GM19238 (cell line): ENCODE measurements around the gene TMC1.
"Not testable (repeated sequence)": the region's sequence is repeated elsewhere in the genome, so short reads cannot be mapped to it uniquely, and the experiment has no call there.

Experiments
- DNase-seq: peaks from one replicate; pipeline ENCODE4 v3.0.0; 2011; ENCODE audit warnings: low spot score; ENCODE audit not compliant: insufficient read length

The TMC1 gene

GRCh38 chr9:72755836-72756235 is 234.4 kb downstream of the TMC1 start:
- no peak for DNase-seq

GRCh38 chr9:72758944-72759343 is 237.5 kb downstream of the TMC1 start:
- DNase-seq, result no peak

- DNase-seq, result no peak
Observed at GRCh38 chr9:72763022-72763421, 241.6 kb downstream of the TMC1 start.

GRCh38 chr9:72769546-72769945 is 248.1 kb downstream of the TMC1 start:
- no peak for DNase-seq

- DNase-seq, result no peak
Observed at GRCh38 chr9:72772661-72773060, 251.3 kb downstream of the TMC1 start.

- no peak for DNase-seq
Observed at GRCh38 chr9:72773570-72773969, 252.2 kb downstream of the TMC1 start.

GRCh38 chr9:72775570-72775969 is 254.2 kb downstream of the TMC1 start:
- DNase-seq, result no peak

GRCh38 chr9:72779614-72780013 is 258.2 kb downstream of the TMC1 start:
- no peak for DNase-seq

- no peak for DNase-seq
Observed at GRCh38 chr9:72786948-72787347, 265.5 kb downstream of the TMC1 start.

GRCh38 chr9:72788966-72789735 is 267.7 kb downstream of the TMC1 start:
- no peak for DNase-seq

- DNase-seq, result no peak
Observed at GRCh38 chr9:72789885-72790284, 268.5 kb downstream of the TMC1 start.

GRCh38 chr9:72790989-72791388 is 269.6 kb downstream of the TMC1 start:
- no peak for DNase-seq

- no peak for DNase-seq
Observed at GRCh38 chr9:72791436-72791835, 270.0 kb downstream of the TMC1 start.

- DNase-seq, result no peak
Observed at GRCh38 chr9:72794946-72795345, 273.5 kb downstream of the TMC1 start.

GRCh38 chr9:72800328-72800994 is 279.1 kb downstream of the TMC1 start:
- DNase-seq, result no peak

- no peak for DNase-seq
Observed at GRCh38 chr9:72805238-72805637, 283.8 kb downstream of the TMC1 start.

- DNase-seq, result not testable (repeated sequence)
Observed at GRCh38 chr9:72806313-72806809, 285.0 kb downstream of the TMC1 start.

- DNase-seq, result no peak
Observed at GRCh38 chr9:72807765-72808445, 286.5 kb downstream of the TMC1 start.

- no peak for DNase-seq
Observed at GRCh38 chr9:72808446-72808768, 287.0 kb downstream of the TMC1 start.

GRCh38 chr9:72809586-72809985 is 288.2 kb downstream of the TMC1 start:
- no peak for DNase-seq

GRCh38 chr9:72812559-72813111 is 291.2 kb downstream of the TMC1 start:
- no peak for DNase-seq

GRCh38 chr9:72813544-72813943 is 292.1 kb downstream of the TMC1 start:
- no peak for DNase-seq
